Measurements from ENCODE around the gene PLXNA4.

Gene PLXNA4

GRCh38 chr7:132190683-132191082 lies 385.6 kb downstream of the PLXNA4 start:
- 82% methylated on average over 7 of the region's 7 CpGs for WGBS
- Histone ChIP-seq H3K23ac (ENCODE audit: low read length in 2 of 2) (no peak overlapping the region), H3K4ac (ENCODE audit: low read depth in 1 of 2, low read length in 2 of 2) (no peak overlapping the region)

GRCh38 chr7:132189881-132190280 lies 386.4 kb downstream of the PLXNA4 start:
- H2AFZ ChIP-seq (ENCODE audit: low read depth, low read length), result no peak overlapping the region
- no peaks in the 10 kb centered on the region for H3K27me3 ChIP-seq (ENCODE audit: control insufficient read depth in 1 of 2, insufficient read depth in 1 of 2, low read length in 2 of 2)
- no peak overlapping the region for H3K4ac ChIP-seq (ENCODE audit: low read depth in 1 of 2, low read length in 2 of 2)
- H3K9ac ChIP-seq (ENCODE audit: low read length), result no peak overlapping the region
- H2BK5ac ChIP-seq (ENCODE audit: low read depth, low read length, poor library complexity, severe bottlenecking), result no peak overlapping the region
- H3K27ac ChIP-seq (ENCODE audit: low read length, poor library complexity, severe bottlenecking), result no peak overlapping the region
- no peak overlapping the region for H2BK15ac ChIP-seq (ENCODE audit: low read depth, poor library complexity, severe bottlenecking)
- no peak overlapping the region for H4K8ac ChIP-seq (ENCODE audit: low read length)
- peaks cover 0 to 52% of the 10 kb centered on the region in 2 experiments for H3K36me3 ChIP-seq (ENCODE audit: control insufficient read depth in 1 of 2, insufficient read depth in 2 of 2, low read depth in 1 of 2, low read length in 2 of 2)
- no peaks in the 10 kb centered on the region for H3K4me1 ChIP-seq (ENCODE audit: control insufficient read depth, insufficient read depth, low read depth, low read length)
- H3K4me3 ChIP-seq (ENCODE audit: insufficient read depth in 1 of 2, low read depth in 1 of 2, low read length in 2 of 2), result no peak overlapping the region
- no peak overlapping the region for H3K18ac ChIP-seq (ENCODE audit: low read depth in 1 of 2, low read length in 2 of 2)
- no peak overlapping the region for H3K14ac ChIP-seq (ENCODE audit: low read length in 2 of 2)
- H4K91ac ChIP-seq (ENCODE audit: low read length), result no peak overlapping the region
- no peak for DNase-seq
- H3K4me2 ChIP-seq (ENCODE audit: low read length, poor library complexity, severe bottlenecking), result no peak overlapping the region
- H3K9me3 ChIP-seq (ENCODE audit: control insufficient read depth, low read length), result peaks cover 10% of the 10 kb centered on the region
- H3K79me1 ChIP-seq (replicated peaks; ENCODE audit: low read length, poor library complexity, severe bottlenecking), result no peaks in the 10 kb centered on the region
- no peak overlapping the region for H2AK5ac ChIP-seq (ENCODE audit: low read length, severe bottlenecking)
- no peak overlapping the region for H3K23ac ChIP-seq (ENCODE audit: low read length in 2 of 2)
- no peak overlapping the region for H2BK120ac ChIP-seq (ENCODE audit: low read depth, low read length)
- H2BK12ac ChIP-seq (ENCODE audit: low read length in 2 of 2), result no peak overlapping the region

More at GRCh38 chr7:132190683-132191082, 385.6 kb downstream of the PLXNA4 start:
- Histone ChIP-seq H3K9ac (ENCODE audit: low read length) (no peak overlapping the region), H4K8ac (ENCODE audit: low read length) (no peak overlapping the region), H2AK5ac (ENCODE audit: low read length, severe bottlenecking) (no peak overlapping the region), H3K27ac (ENCODE audit: low read length, poor library complexity, severe bottlenecking) (no peak overlapping the region), H3K14ac (ENCODE audit: low read length in 2 of 2) (no peak overlapping the region), H3K4me1 (ENCODE audit: control insufficient read depth, insufficient read depth, low read depth, low read length) (no peaks in the 10 kb centered on the region), H3K79me1 (replicated peaks; ENCODE audit: low read length, poor library complexity, severe bottlenecking) (no peaks in the 10 kb centered on the region), H2BK5ac (ENCODE audit: low read depth, low read length, poor library complexity, severe bottlenecking) (no peak overlapping the region), H3K4me3 (ENCODE audit: insufficient read depth in 1 of 2, low read depth in 1 of 2, low read length in 2 of 2) (no peak overlapping the region), H3K27me3 (ENCODE audit: control insufficient read depth in 1 of 2, insufficient read depth in 1 of 2, low read length in 2 of 2) (no peaks in the 10 kb centered on the region), H4K91ac (ENCODE audit: low read length) (no peak overlapping the region), H2BK120ac (ENCODE audit: low read depth, low read length) (no peak overlapping the region), H3K4me2 (ENCODE audit: low read length, poor library complexity, severe bottlenecking) (no peak overlapping the region), H3K9me3 (ENCODE audit: control insufficient read depth, low read length) (peaks cover 10% of the 10 kb centered on the region), H3K18ac (ENCODE audit: low read depth in 1 of 2, low read length in 2 of 2) (no peak overlapping the region), H3K36me3 (ENCODE audit: control insufficient read depth in 1 of 2, insufficient read depth in 2 of 2, low read depth in 1 of 2, low read length in 2 of 2) (peaks cover 0 to 48% of the 10 kb centered on the region in 2 experiments), H2BK15ac (ENCODE audit: low read depth, poor library complexity, severe bottlenecking) (no peak overlapping the region), H2AFZ (ENCODE audit: low read depth, low read length) (no peak overlapping the region), H2BK12ac (ENCODE audit: low read length in 2 of 2) (no peak overlapping the region)
- no peak for DNase-seq

GRCh38 chr7:132187869-132188789 lies 388.1 kb downstream of the PLXNA4 start:
- H2AFZ ChIP-seq (ENCODE audit: low read depth, low read length), result no peak overlapping the region
- H4K91ac ChIP-seq (ENCODE audit: low read length), result no peak overlapping the region
- no peak overlapping the region for H4K8ac ChIP-seq (ENCODE audit: low read length)
- no peak overlapping the region for H3K27ac ChIP-seq (ENCODE audit: low read length, poor library complexity, severe bottlenecking)
- H2AK5ac ChIP-seq (ENCODE audit: low read length, severe bottlenecking), result no peak overlapping the region
- peaks cover 10% of the 10 kb centered on the region for H3K9me3 ChIP-seq (ENCODE audit: control insufficient read depth, low read length)
- no peaks in the 10 kb centered on the region for H3K27me3 ChIP-seq (ENCODE audit: control insufficient read depth in 1 of 2, insufficient read depth in 1 of 2, low read length in 2 of 2)
- no peak overlapping the region for H3K14ac ChIP-seq (ENCODE audit: low read length in 2 of 2)
- no peak overlapping the region for H2BK120ac ChIP-seq (ENCODE audit: low read depth, low read length)
- no peak overlapping the region for H3K4me3 ChIP-seq (ENCODE audit: insufficient read depth in 1 of 2, low read depth in 1 of 2, low read length in 2 of 2)
- no peaks in the 10 kb centered on the region for H3K4me1 ChIP-seq (ENCODE audit: control insufficient read depth, insufficient read depth, low read depth, low read length)
- H3K9ac ChIP-seq (ENCODE audit: low read length), result no peak overlapping the region
- no peak overlapping the region for H2BK15ac ChIP-seq (ENCODE audit: low read depth, poor library complexity, severe bottlenecking)
- H3K4ac ChIP-seq (ENCODE audit: low read depth in 1 of 2, low read length in 2 of 2), result no peak overlapping the region
- no peak overlapping the region for H3K4me2 ChIP-seq (ENCODE audit: low read length, poor library complexity, severe bottlenecking)
- H3K79me1 ChIP-seq (replicated peaks; ENCODE audit: low read length, poor library complexity, severe bottlenecking), result no peaks in the 10 kb centered on the region
- H3K18ac ChIP-seq (ENCODE audit: low read depth in 1 of 2, low read length in 2 of 2), result no peak overlapping the region
- H3K36me3 ChIP-seq (ENCODE audit: control insufficient read depth in 1 of 2, insufficient read depth in 2 of 2, low read depth in 1 of 2, low read length in 2 of 2), result peaks cover 0 to 46% of the 10 kb centered on the region in 2 experiments
- no peak overlapping the region for H3K23ac ChIP-seq (ENCODE audit: low read length in 2 of 2)
- 10% methylated on average over 4 of the region's 4 CpGs for WGBS
- no peak overlapping the region for H2BK12ac ChIP-seq (ENCODE audit: low read length in 2 of 2)
- H2BK5ac ChIP-seq (ENCODE audit: low read depth, low read length, poor library complexity, severe bottlenecking), result no peak overlapping the region
- no peak for DNase-seq

GRCh38 chr7:132187391-132187790 lies 388.9 kb downstream of the PLXNA4 start:
- H3K23ac ChIP-seq (ENCODE audit: low read length in 2 of 2), result no peak overlapping the region
- H3K18ac ChIP-seq (ENCODE audit: low read depth in 1 of 2, low read length in 2 of 2), result no peak overlapping the region
- no peak overlapping the region for H4K8ac ChIP-seq (ENCODE audit: low read length)
- no peak overlapping the region for H4K91ac ChIP-seq (ENCODE audit: low read length)
- H2AK5ac ChIP-seq (ENCODE audit: low read length, severe bottlenecking), result no peak overlapping the region
- no peak for DNase-seq
- H3K4ac ChIP-seq (ENCODE audit: low read depth in 1 of 2, low read length in 2 of 2), result no peak overlapping the region
- no peak overlapping the region for H2BK5ac ChIP-seq (ENCODE audit: low read depth, low read length, poor library complexity, severe bottlenecking)
- WGBS, result 93% methylated on average over 5 of the region's 6 CpGs
- no peaks in the 10 kb centered on the region for H3K27me3 ChIP-seq (ENCODE audit: control insufficient read depth in 1 of 2, insufficient read depth in 1 of 2, low read length in 2 of 2)
- H3K79me1 ChIP-seq (replicated peaks; ENCODE audit: low read length, poor library complexity, severe bottlenecking), result no peaks in the 10 kb centered on the region
- peaks cover 0 to 42% of the 10 kb centered on the region in 2 experiments for H3K36me3 ChIP-seq (ENCODE audit: control insufficient read depth in 1 of 2, insufficient read depth in 2 of 2, low read depth in 1 of 2, low read length in 2 of 2)
- no peak overlapping the region for H3K4me2 ChIP-seq (ENCODE audit: low read length, poor library complexity, severe bottlenecking)
- no peak overlapping the region for H3K4me3 ChIP-seq (ENCODE audit: insufficient read depth in 1 of 2, low read depth in 1 of 2, low read length in 2 of 2)
- H3K14ac ChIP-seq (ENCODE audit: low read length in 2 of 2), result no peak overlapping the region
- no peak overlapping the region for H3K27ac ChIP-seq (ENCODE audit: low read length, poor library complexity, severe bottlenecking)
- no peak overlapping the region for H2AFZ ChIP-seq (ENCODE audit: low read depth, low read length)
- no peak overlapping the region for H2BK120ac ChIP-seq (ENCODE audit: low read depth, low read length)
- H3K4me1 ChIP-seq (ENCODE audit: control insufficient read depth, insufficient read depth, low read depth, low read length), result no peaks in the 10 kb centered on the region
- peaks cover 10% of the 10 kb centered on the region for H3K9me3 ChIP-seq (ENCODE audit: control insufficient read depth, low read length)
- no peak overlapping the region for H2BK12ac ChIP-seq (ENCODE audit: low read length in 2 of 2)
- no peak overlapping the region for H3K9ac ChIP-seq (ENCODE audit: low read length)
- H2BK15ac ChIP-seq (ENCODE audit: low read depth, poor library complexity, severe bottlenecking), result no peak overlapping the region
